ENCODE measurements around the gene GSN.

The GSN gene

DNA sequence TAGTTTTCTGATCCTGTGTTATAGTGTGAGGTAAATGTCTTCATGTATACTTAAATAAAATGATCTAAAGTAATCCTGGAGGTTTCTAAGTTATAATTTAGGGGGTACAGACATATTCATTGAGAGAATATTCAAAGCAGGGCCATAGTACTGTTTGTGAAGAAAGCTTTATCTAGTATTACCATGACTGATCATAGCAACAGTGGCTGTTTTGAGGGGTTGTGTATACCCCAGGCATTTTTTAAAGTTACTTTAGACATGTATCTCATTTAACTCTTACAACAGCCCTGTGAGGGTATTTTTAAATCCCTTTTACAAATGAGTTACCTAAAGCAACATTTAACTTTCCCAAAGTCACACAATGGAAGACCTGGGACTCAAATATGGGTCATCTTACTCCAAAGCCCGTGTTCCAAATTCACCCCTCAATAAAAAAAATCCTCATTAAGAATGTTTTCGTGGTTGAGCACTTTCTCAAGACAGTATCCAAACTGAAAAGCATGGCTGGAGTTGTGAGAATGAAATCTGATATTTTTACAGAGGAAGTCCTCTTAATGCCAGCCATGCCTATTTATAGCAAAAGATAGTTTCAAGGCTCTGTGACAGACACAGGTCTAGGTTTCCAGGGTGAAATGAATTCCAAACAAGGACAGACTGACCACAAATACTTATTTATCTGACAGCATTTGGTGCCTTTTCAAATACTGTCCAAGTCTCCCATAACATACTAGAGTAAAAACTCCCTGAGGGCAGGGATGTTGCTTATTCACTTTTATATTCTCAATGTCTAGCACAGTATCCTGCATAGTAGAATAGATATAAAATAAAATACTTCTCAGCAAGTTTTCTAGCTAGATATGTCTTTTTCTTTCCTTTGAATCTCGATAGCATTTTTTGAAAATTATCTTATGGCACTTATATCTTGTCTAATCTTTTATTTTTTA lies 91.7 kb downstream of the GSN start:
- POLR2A ChIA-PET = no interaction called here

GRCh38 chr9:121360601-121361374 lies 92.8 kb downstream of the GSN start:
- POLR2A ChIA-PET = interaction anchor here (1.0 kb wide), 1 partner anchor 8 kb away, joined by 3 read pairs; no protein-coding TSS in a partner anchor
- CTCF ChIA-PET = interaction anchor here (1.0 to 1.7 kb wide), 3 partner anchors 10 to 41 kb away, joined by 3 to 5 read pairs (median 3); no protein-coding TSS in a partner anchor
- peak; percentile 79 for DNase-seq (ENCODE audit: low read depth, low spot score)
- TF ChIP-seq, protein P1, sequence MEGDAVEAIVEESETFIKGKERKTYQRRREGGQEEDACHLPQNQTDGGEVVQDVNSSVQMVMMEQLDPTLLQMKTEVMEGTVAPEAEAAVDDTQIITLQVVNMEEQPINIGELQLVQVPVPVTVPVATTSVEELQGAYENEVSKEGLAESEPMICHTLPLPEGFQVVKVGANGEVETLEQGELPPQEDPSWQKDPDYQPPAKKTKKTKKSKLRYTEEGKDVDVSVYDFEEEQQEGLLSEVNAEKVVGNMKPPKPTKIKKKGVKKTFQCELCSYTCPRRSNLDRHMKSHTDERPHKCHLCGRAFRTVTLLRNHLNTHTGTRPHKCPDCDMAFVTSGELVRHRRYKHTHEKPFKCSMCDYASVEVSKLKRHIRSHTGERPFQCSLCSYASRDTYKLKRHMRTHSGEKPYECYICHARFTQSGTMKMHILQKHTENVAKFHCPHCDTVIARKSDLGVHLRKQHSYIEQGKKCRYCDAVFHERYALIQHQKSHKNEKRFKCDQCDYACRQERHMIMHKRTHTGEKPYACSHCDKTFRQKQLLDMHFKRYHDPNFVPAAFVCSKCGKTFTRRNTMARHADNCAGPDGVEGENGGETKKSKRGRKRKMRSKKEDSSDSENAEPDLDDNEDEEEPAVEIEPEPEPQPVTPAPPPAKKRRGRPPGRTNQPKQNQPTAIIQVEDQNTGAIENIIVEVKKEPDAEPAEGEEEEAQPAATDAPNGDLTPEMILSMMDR (IDR thresholded peaks at IDR 0.05; ENCODE audit: insufficient read depth, low read length, missing control alignments) = no peak
- H3K4me3 ChIP-seq (ENCODE audit: low read depth, low read length) = no peak overlapping the region

More for the DNA sequence above, 91.7 kb downstream of the GSN start:
- TF ChIP-seq, protein P1 (IDR thresholded peaks at IDR 0.05; ENCODE audit: insufficient read depth, low read length, missing control alignments) = no peak
- DNase-seq (ENCODE audit: low read depth, low spot score) = no peak
- no peak overlapping the region for H3K4me3 ChIP-seq (ENCODE audit: low read depth, low read length)
- CTCF ChIA-PET = interaction anchor here (0.6 to 1.7 kb wide), 2 partner anchors 9 to 39 kb away, joined by 3 to 9 read pairs; no protein-coding TSS in a partner anchor

DNA sequence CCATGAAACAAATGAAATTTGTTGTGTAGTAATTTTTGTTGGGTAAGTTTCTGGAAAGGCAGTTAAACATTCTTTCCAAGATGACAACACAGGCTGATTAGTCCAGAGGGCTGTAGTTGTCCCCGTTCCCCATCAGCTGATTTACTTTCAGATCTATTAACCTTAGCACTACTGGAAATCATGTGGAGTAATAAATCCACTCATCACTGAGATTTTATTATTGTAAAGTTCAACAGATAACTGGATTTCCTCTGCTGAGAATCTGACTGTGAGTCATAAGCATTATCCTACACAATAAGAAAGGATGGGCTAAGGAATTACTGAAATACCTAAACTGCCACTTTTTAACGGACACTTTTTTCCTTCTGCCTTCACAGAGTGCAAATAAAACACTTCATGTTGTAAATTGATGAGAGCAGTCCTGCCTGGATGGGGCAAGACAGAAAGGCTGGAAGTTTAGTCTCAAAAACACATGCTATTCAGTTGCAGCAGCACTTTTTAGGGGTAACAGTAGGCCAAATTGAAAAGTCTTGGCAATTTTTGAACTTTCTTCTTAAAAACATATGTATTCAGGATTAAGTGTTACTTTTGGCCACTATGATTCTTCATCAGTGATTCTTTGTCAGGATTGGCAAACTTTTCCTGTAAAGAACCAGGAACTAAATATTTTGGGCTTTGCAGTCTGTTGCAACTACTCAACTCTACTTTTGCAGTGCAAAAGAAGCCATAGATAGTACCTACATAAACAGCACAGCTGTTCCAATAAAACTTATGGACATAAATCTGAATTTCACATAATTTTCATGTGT lies 95.1 kb downstream of the GSN start:
- TF ChIP-seq, protein P1 (IDR thresholded peaks at IDR 0.05; ENCODE audit: insufficient read depth, low read length, missing control alignments) = no peak
- POLR2A ChIA-PET = no interaction called here
- peak; percentile 55 for DNase-seq (ENCODE audit: low read depth, low spot score)
- CTCF ChIA-PET = interaction anchor here (0.6 to 3.9 kb wide), 11 partner anchors 9 to 85 kb away, joined by 3 to 34 read pairs (median 3); no protein-coding TSS in a partner anchor
- no peak overlapping the region; the same call in 1 of the 2 replicates for H3K4me3 ChIP-seq (ENCODE audit: low read depth, low read length)

DNA sequence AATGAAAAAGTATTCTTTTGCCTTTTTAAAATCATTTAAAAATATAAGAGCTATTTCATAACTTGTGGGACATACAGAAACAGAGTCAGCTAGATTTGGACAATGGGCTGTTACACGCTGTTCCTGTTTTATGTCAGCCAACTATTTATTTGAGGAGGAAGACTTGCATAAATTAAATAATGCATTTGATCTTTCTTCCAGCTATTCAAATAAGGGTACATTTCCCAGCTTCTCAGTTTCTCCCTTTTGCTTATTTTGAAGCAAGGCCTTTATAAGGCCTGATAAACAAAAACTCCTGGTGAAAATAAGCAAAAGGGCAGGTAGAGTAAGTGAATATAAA lies 95.6 kb downstream of the GSN start:
- ChIA-PET POLR2A (no interaction called here), CTCF (interaction anchor here (1.0 to 3.9 kb wide), 9 partner anchors 10 to 85 kb away, joined by 3 to 34 read pairs (median 3); no protein-coding TSS in a partner anchor)
- H3K4me3 ChIP-seq (ENCODE audit: low read depth, low read length) = no peak overlapping the region
- TF ChIP-seq, protein P1 (IDR thresholded peaks at IDR 0.05; ENCODE audit: insufficient read depth, low read length, missing control alignments) = no peak
- no peak for DNase-seq (ENCODE audit: low read depth, low spot score)

DNA sequence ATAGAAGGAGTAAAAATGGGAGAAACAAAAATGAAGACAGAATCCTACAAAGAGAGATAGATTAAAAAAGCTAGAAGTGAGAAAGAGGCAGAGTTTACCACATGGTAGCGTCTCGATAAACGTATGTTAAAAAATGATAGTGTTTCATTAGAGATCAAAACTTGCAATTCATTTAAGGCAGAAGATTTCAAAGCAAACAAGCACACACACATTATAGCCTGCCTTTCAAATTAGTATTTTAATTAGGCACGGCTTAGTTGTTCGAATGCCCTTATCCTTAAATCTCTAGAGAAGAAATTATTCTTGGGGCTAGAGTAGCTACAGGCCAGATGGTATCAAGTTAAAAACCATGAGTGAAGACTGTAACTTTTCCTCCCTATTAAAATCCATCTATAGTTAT lies 96.1 kb downstream of the GSN start:
- CTCF ChIA-PET = interaction anchor here (1.0 to 3.9 kb wide), 7 partner anchors 11 to 86 kb away, joined by 3 to 34 read pairs (median 3); no protein-coding TSS in a partner anchor
- no peak overlapping the region for H3K4me3 ChIP-seq (ENCODE audit: low read depth, low read length)
- POLR2A ChIA-PET = no interaction called here
- no peak for DNase-seq (ENCODE audit: low read depth, low spot score)
- TF ChIP-seq, protein P1 (IDR thresholded peaks at IDR 0.05; ENCODE audit: insufficient read depth, low read length, missing control alignments) = no peak
